ENCODE data around the gene LINGO4. TPM values are rescaled to one million over a fixed set of nuclear protein-coding genes. Genes with fewer than 3 reads are reported as not detected.

The LINGO4 gene
- total and polyA plus RNA-seq, 2 of the 13 experiments (the other 11 are each of a cell fraction or from before 2014, with no cell fraction given) = 0.02 to 0.05 TPM

- no peak for TF ChIP-seq KDM3A (CRISPR knock-in tag; IDR thresholded peaks at IDR 0.05; ENCODE audit: low read depth)
- TF ChIP-seq FOXK2 (IDR thresholded peaks at IDR 0.05) = peak; percentile 83
- TF ChIP-seq SIN3B (IDR thresholded peaks at IDR 0.05; ENCODE audit: low read length) = no peak
- no peak for TF ChIP-seq DR1 (CRISPR knock-in tag; IDR thresholded peaks at IDR 0.05)
- peak; percentile 60; the same call in 1 of the 2 replicates for TF ChIP-seq ZMYM4 (CRISPR knock-in tag; IDR thresholded peaks at IDR 0.05)
- 0 out of 2 replicates have a peak, but pooled peaks have one; percentile 35 for TF ChIP-seq DNMT3B (CRISPR knock-in tag; conservative IDR thresholded peaks at IDR 0.05)
- no peak for TF ChIP-seq ZNF432 (CRISPR knock-in tag; IDR thresholded peaks at IDR 0.05; ENCODE audit: borderline replicate concordance)
- TF ChIP-seq MXD1 (CRISPR knock-in tag; IDR thresholded peaks at IDR 0.05) = 0 out of 2 replicates have a peak, but pooled peaks have one; percentile 32
- no peak for TF ChIP-seq ZNF614 (CRISPR knock-in tag; IDR thresholded peaks at IDR 0.05; ENCODE audit: borderline replicate concordance)
- TF ChIP-seq POGZ (CRISPR knock-in tag; IDR thresholded peaks at IDR 0.05) = no peak
- no peak for TF ChIP-seq ZNF235 (CRISPR knock-in tag; IDR thresholded peaks at IDR 0.05; ENCODE audit: borderline replicate concordance)
- peak; percentile 66 for TF ChIP-seq THAP11 (CRISPR knock-in tag; IDR thresholded peaks at IDR 0.05)
- TF ChIP-seq IRF2 (CRISPR knock-in tag; IDR thresholded peaks at IDR 0.05) = peak; percentile 56; the same call in 1 of the 2 replicates
- no peak for TF ChIP-seq JARID2 (CRISPR knock-in tag; IDR thresholded peaks at IDR 0.05; ENCODE audit: insufficient replicate concordance)
- no peak for TF ChIP-seq ZSCAN9 (CRISPR knock-in tag; IDR thresholded peaks at IDR 0.05; ENCODE audit: borderline replicate concordance)
- TF ChIP-seq ZNF253 (CRISPR knock-in tag; IDR thresholded peaks at IDR 0.05; ENCODE audit: borderline replicate concordance) = no peak
- TF ChIP-seq GLI4 (CRISPR knock-in tag; IDR thresholded peaks at IDR 0.05; ENCODE audit: borderline replicate concordance) = no peak
- no peak for TF ChIP-seq PLRG1 (conservative IDR thresholded peaks at IDR 0.05)
- TF ChIP-seq NAIF1 (CRISPR knock-in tag; IDR thresholded peaks at IDR 0.05; ENCODE audit: borderline replicate concordance) = 0 out of 2 replicates have a peak, but pooled peaks have one; percentile 14
- TF ChIP-seq JUN (CRISPR knock-in tag; IDR thresholded peaks at IDR 0.05) = no peak
- no peak for TF ChIP-seq ZNF589 (CRISPR knock-in tag; conservative IDR thresholded peaks at IDR 0.05)
- peak; percentile 51; the same call in 1 of the 2 replicates for TF ChIP-seq TFDP1 (CRISPR knock-in tag; IDR thresholded peaks at IDR 0.05; ENCODE audit: borderline replicate concordance)
- peak; percentile 97 for TF ChIP-seq ZNF687 (CRISPR knock-in tag; IDR thresholded peaks at IDR 0.05)
- peak; percentile 40; the same call in 1 of the 2 replicates for TF ChIP-seq BCL6 (CRISPR knock-in tag; IDR thresholded peaks at IDR 0.05)
- TF ChIP-seq HHEX (CRISPR knock-in tag; IDR thresholded peaks at IDR 0.05) = 0 out of 2 replicates have a peak, but pooled peaks have one; percentile 6
- TF ChIP-seq TRIM24 (CRISPR knock-in tag; IDR thresholded peaks at IDR 0.05) = no peak
- peak; percentile 76; the same call in 1 of the 2 replicates for TF ChIP-seq CEBPB (IDR thresholded peaks at IDR 0.05; ENCODE audit: borderline replicate concordance, low read depth, low read length)
These were observed 27.2 kb upstream of the LINGO4 start (continued) for GRCh38 chr1:151832318-151832980.

Data from HepG2 (cell line).